ENCODE results near the gene KIAA1210.
"Not testable (repeated sequence)": the region's sequence is repeated elsewhere in the genome, so short reads cannot be mapped to it uniquely, and the experiment has no call there.

Gene KIAA1210

DNA sequence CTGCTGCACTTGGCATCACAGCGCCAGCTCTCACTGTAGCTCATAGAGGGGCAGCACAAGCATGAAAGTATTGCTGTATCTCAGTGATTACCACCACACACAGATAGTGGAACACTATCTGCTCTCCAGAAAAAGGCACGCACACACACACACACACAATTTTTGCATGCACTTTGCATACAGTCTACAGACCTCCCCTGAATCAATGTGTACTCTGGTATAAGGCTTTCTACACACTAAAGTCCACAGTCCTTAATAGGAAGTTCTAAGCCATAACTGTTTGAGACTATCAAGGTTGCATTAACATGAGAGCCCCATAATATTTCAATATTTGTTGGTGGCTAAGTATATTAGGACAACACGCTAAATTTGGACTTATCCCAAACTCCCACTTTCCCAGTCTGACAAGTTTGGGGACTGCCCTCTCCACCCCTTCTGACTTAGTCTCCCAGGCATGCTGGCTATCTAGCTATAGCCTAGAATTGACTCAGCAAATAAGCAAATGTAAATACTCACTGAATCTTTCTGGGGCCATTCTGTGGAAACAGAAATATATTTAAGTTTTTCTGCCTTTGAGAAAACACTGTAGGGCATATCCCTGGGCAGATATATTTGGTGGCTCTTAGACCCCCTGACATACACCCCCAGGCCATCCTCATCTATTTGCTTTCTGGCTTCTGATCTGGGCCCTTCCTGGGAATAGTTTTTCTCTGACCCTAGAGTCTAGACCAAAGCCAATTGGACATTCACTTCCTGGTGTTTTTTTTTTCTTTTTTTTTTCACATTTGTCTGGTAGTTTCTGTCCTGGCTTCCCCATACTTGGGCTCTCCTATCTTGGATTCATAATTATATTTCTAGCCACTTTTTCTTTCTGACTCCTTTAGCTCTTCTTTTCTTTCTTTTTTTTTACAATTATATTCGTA, 91.2 kb downstream of the KIAA1210 start:
- no peak for DNase-seq (ENCODE audit: low spot score)

DNA sequence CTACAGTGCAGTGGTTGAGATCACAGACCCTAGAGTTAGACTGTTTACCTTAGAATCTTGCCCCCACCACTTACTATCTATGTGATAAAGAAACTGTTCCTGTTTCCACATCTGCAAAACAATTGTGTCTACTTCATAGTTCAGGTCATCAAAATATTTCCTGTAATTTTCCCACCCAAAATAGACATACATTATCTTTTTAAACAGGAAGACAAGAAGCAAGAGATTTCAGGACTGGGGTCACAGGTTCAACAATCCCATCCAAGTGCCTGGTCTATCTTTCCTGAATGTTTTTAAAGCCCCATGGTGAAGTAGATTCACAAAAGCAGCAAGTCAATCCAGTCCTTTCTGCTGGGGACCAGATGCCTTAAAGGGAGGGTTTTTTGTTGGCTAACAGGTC, 96.6 kb downstream of the KIAA1210 start:
- no peak for DNase-seq (ENCODE audit: low spot score)

DNA sequence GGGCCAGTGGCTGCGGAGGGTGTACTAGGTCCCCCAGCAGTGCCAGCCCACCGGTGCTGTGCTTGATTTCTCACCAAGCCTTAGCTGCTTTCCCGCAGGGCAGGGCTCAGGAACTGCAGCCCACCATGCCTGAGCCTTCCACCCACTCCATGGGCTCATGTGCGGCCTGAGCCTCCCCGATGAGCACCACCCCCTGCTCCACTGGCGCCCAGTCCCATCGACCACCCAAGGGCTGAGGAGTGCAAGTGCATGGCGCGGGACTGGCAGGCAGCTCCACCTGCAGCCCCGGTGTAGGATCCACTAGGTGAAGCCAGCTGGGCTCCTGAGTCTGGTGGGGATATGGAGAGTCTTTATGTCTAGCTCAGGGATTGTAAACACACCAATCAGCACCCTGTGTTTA, 98.0 kb downstream of the KIAA1210 start:
- not testable (repeated sequence) for DNase-seq (ENCODE audit: low spot score)

DNA sequence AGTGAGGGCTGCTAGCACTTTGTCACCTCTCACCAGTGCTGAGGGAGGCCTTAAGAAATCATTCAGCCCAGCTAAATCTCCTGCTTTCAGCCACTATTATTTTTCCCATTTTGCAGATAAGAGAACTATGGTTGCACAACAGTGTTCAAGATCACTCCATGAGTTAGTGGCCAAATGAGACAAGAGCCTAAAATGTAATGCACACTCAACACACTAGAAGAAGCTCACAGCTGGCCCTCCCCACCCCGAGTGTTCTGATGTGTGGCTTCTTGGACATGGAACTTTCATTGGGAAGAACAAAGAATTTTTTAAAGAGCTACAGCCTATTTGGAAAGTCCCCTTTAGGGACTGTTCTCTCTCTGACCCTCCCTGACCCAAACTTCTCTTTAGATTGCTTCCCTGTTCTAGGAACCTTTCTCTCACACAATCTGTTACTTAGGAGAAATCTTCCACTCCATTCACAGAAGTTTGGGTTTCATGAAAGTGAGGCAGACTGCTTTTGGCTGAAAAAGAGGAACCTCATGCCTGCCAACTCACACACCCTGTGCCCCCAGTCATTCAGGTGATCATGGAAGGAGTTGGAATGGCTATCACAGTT, 98.8 kb downstream of the KIAA1210 start:
- DNase-seq (ENCODE audit: low spot score) = no peak
